ENCODE data around the gene CTNND2. TPM values are rescaled to one million over a fixed set of nuclear protein-coding genes. Genes with fewer than 3 reads are reported as not detected.

Gene CTNND2
- total RNA-seq, 2 experiments from 2014 or later = not detected

DNA sequence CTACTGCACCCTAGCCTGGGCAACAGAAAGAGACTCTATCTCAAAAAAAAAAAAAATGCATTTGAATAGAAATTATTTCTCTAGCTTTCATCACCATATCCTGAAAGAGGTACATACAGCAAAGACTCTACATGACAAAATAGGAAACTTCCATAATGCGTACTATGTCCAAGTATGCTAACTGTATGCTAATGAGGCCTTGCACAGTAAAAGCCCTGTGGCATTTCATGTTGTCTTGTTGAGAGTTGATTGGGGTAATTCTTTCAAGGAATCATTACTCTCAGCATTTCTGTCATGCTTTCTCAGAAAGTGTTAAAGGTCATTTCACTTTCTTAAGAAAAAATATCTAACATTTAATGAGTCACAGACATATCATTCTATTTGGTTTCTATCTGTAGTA is 393.4 kb downstream of the CTNND2 start:
- Mint-ChIP-seq H3K27ac (no peak overlapping the region), H3K36me3 (ENCODE audit: low read depth) (no peaks in the 10 kb centered on the region), H3K27me3 (ENCODE audit: low read depth) (peaks cover under 1% of the 10 kb centered on the region), H3K9me3 (no peaks in the 10 kb centered on the region), H3K4me1 (ENCODE audit: low read depth) (no peaks in the 10 kb centered on the region), H3K4me3 (no peak overlapping the region)
- no peak for DNase-seq
- intact Hi-C loops (cut with micrococcal nuclease) = no loop called here
- CTCF ChIA-PET = interaction anchor here (1.0 kb wide), 1 partner anchor 243 kb away, joined by 3 read pairs; no protein-coding TSS in a partner anchor

DNA sequence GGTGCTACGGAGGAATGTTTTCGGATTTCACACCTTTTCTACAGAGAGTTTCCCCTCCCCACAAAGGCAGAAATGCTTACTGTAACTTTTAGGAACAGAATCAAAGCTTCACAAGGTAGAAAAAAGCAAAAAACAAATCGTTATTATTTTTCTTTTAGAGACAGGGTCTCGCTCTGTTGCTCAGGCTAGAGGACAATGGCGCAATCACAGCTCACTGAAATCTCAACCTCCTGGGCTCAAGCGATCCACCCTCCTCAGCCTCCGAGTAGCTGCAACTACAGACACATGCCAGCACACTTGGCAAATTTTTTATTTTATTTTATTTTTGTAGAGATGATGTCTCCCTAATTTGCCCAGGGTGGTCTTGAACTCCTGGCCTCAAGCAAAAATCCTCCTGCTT is 394.5 kb downstream of the CTNND2 start:
- DNase-seq = no peak
- Mint-ChIP-seq H3K9me3 (no peaks in the 10 kb centered on the region), H3K4me1 (ENCODE audit: low read depth) (no peaks in the 10 kb centered on the region), H3K36me3 (ENCODE audit: low read depth) (no peaks in the 10 kb centered on the region), H3K27ac (no peak overlapping the region), H3K4me3 (no peak overlapping the region), H3K27me3 (ENCODE audit: low read depth) (peaks cover 3% of the 10 kb centered on the region)
- intact Hi-C loops (cut with micrococcal nuclease) = no loop called here
- CTCF ChIA-PET = no interaction called here

DNA sequence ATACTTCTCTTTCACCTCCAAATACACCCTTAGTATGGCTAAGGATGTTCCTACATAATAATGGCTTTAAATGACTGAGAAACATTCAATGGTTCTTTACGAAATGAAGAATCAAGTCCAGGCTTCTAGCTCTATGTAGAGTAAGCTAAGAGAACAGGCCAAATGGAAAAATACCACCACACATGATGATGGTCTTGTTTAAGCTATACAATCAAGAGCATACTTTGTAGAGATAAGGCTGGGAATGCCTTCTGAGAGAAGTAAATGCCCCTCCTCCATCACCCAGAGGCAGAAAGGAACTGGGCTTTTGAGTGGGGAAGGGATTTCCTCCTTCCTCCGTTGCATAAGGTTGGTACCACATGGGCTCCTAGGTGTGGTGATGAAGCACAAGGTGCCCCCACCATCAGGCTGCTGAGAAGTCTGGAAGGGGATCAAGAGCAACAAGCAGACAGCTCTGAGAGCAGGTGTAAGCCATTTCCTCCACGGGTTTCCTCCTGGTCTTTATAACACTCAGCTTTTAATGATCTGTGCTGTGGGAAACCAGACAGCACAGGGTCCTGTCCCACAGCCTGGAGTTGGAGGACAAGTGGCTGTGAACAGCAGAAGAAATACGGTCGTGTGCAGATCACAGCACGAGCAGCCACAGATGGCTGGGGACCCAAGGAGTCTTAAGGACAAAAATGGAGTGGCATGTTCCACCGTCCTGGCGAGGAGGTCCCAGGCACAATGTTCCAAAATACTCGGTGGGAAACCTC is 396.9 kb downstream of the CTNND2 start:
- H3K27ac Mint-ChIP-seq = no peak overlapping the region
- intact Hi-C loops (cut with micrococcal nuclease) = no loop called here
- H3K36me3 Mint-ChIP-seq (ENCODE audit: low read depth) = no peaks in the 10 kb centered on the region
- H3K27me3 Mint-ChIP-seq (ENCODE audit: low read depth) = peaks cover 3% of the 10 kb centered on the region
- H3K4me1 Mint-ChIP-seq (ENCODE audit: low read depth) = no peaks in the 10 kb centered on the region
- no peak for DNase-seq
- H3K9me3 Mint-ChIP-seq = no peaks in the 10 kb centered on the region
- no peak overlapping the region for H3K4me3 Mint-ChIP-seq
- CTCF ChIA-PET = interaction anchor here (0.6 kb wide), 1 partner anchor 25 kb away, joined by 3 read pairs; no protein-coding TSS in a partner anchor

GRCh38 chr5:11504886-11505193 is 399.4 kb downstream of the CTNND2 start:
- H3K36me3 Mint-ChIP-seq (ENCODE audit: low read depth) = no peaks in the 10 kb centered on the region

GRCh38 chr5:11504065-11504885 is 400.0 kb downstream of the CTNND2 start:
- H3K4me3 Mint-ChIP-seq = no peak overlapping the region
- intact Hi-C loops (cut with micrococcal nuclease) = no loop called here
- DNase-seq = no peak
- H3K9me3 Mint-ChIP-seq = no peaks in the 10 kb centered on the region
- no peaks in the 10 kb centered on the region for H3K36me3 Mint-ChIP-seq (ENCODE audit: low read depth)
- CTCF ChIA-PET = no interaction called here
- H3K4me1 Mint-ChIP-seq (ENCODE audit: low read depth) = no peaks in the 10 kb centered on the region
- no peak overlapping the region for H3K27ac Mint-ChIP-seq
- H3K27me3 Mint-ChIP-seq (ENCODE audit: low read depth) = peaks cover 3% of the 10 kb centered on the region

More at GRCh38 chr5:11504886-11505193, 399.4 kb downstream of the CTNND2 start:
- Mint-ChIP-seq H3K27ac (no peak overlapping the region), H3K9me3 (no peaks in the 10 kb centered on the region), H3K27me3 (ENCODE audit: low read depth) (peaks cover 3% of the 10 kb centered on the region), H3K4me3 (no peak overlapping the region), H3K4me1 (ENCODE audit: low read depth) (no peaks in the 10 kb centered on the region)
- CTCF ChIA-PET = no interaction called here
- intact Hi-C loops (cut with micrococcal nuclease) = no loop called here
- no peak for DNase-seq

GRCh38 chr5:11502783-11503182 is 401.5 kb downstream of the CTNND2 start:
- Mint-ChIP-seq H3K4me3 (no peak overlapping the region), H3K27ac (no peak overlapping the region)

GRCh38 chr5:11497651-11498050 is 406.6 kb downstream of the CTNND2 start:
- intact Hi-C loops (cut with micrococcal nuclease) = loop anchor here (10.0 kb wide), 2 partner anchors 633 to 1043 kb away; no protein-coding TSS in a partner anchor
- no peaks in the 10 kb centered on the region for H3K4me1 Mint-ChIP-seq (ENCODE audit: low read depth)
- CTCF ChIA-PET = no interaction called here
- H3K27me3 Mint-ChIP-seq (ENCODE audit: low read depth) = peaks cover 3% of the 10 kb centered on the region
- no peaks in the 10 kb centered on the region for H3K9me3 Mint-ChIP-seq
- H3K27ac Mint-ChIP-seq = no peak overlapping the region
- no peaks in the 10 kb centered on the region for H3K36me3 Mint-ChIP-seq (ENCODE audit: low read depth)
- no peak overlapping the region for H3K4me3 Mint-ChIP-seq
- DNase-seq = no peak

More at GRCh38 chr5:11502783-11503182, 401.5 kb downstream of the CTNND2 start:
- no peaks in the 10 kb centered on the region for H3K4me1 Mint-ChIP-seq (ENCODE audit: low read depth)
- H3K9me3 Mint-ChIP-seq = no peaks in the 10 kb centered on the region
- no peak for DNase-seq
- CTCF ChIA-PET = interaction anchor here (0.7 kb wide), 1 partner anchor 1645 kb away, joined by 3 read pairs; no protein-coding TSS in a partner anchor
- H3K27me3 Mint-ChIP-seq (ENCODE audit: low read depth) = peaks cover 3% of the 10 kb centered on the region
- intact Hi-C loops (cut with micrococcal nuclease) = no loop called here
- H3K36me3 Mint-ChIP-seq (ENCODE audit: low read depth) = no peaks in the 10 kb centered on the region

DNA sequence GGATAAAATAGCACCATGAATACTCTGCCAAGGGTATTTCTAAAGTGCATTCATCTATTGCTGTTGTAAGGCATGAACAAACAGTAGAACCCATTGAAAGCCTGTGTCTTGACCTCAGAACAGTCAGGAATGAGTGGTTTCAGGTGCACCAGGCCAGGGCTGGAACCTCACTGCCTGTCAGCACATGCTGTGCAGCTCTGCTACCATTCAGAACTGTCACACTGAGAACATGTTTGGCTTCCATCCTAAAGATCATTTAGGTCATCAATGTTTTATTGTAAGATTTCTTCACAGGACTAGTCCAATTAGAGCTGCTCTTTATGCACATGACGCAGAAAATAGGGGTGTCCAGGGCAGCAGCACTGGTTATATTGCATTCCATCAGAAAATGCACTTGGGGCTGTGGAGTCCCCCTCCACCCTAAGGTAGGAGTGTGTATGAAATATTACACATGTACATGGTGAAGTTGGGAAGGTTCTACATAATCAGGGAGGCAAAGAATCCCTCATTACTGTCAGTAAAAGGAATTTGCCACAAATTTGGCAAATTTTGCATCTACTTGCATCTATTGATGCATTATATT is 408.0 kb downstream of the CTNND2 start:
- no peaks in the 10 kb centered on the region for H3K36me3 Mint-ChIP-seq (ENCODE audit: low read depth)
- no peak for DNase-seq
- no peaks in the 10 kb centered on the region for H3K4me1 Mint-ChIP-seq (ENCODE audit: low read depth)
- peaks cover 3% of the 10 kb centered on the region for H3K27me3 Mint-ChIP-seq (ENCODE audit: low read depth)
- no peaks in the 10 kb centered on the region for H3K9me3 Mint-ChIP-seq
- no peak overlapping the region for H3K27ac Mint-ChIP-seq
- intact Hi-C loops (cut with micrococcal nuclease) = loop anchor here (10.0 kb wide), 2 partner anchors 631 to 1041 kb away; no protein-coding TSS in a partner anchor
- H3K4me3 Mint-ChIP-seq = no peak overlapping the region
- CTCF ChIA-PET = no interaction called here

DNA sequence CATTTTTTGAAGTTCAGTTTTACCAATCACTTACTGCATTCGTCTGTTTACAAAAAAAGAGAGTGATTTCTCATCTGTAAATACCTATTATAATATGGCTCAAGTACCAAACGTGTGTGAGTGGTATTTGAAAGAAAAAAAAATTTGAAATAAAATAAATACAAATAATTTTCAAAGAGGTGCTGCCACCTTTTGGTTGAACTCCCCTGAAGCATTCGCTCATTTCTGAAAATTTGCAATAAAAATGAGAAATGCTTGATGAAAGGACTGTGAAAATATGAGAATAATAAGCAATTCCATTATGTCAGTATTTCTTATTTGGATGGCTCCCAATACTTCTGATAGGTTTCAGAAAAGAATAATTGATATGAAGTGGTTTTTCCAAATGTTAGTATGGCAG is 409.9 kb downstream of the CTNND2 start:
- Mint-ChIP-seq H3K4me3 (no peak overlapping the region), H3K27me3 (ENCODE audit: low read depth) (peaks cover 3% of the 10 kb centered on the region), H3K9me3 (no peaks in the 10 kb centered on the region), H3K36me3 (ENCODE audit: low read depth) (no peaks in the 10 kb centered on the region), H3K27ac (no peak overlapping the region), H3K4me1 (ENCODE audit: low read depth) (no peaks in the 10 kb centered on the region)
- CTCF ChIA-PET = no interaction called here
- intact Hi-C loops (cut with micrococcal nuclease) = loop anchor here (1.0 to 10.0 kb wide), 5 partner anchors 227 to 1040 kb away; no protein-coding TSS in a partner anchor
- no peak for DNase-seq

DNA sequence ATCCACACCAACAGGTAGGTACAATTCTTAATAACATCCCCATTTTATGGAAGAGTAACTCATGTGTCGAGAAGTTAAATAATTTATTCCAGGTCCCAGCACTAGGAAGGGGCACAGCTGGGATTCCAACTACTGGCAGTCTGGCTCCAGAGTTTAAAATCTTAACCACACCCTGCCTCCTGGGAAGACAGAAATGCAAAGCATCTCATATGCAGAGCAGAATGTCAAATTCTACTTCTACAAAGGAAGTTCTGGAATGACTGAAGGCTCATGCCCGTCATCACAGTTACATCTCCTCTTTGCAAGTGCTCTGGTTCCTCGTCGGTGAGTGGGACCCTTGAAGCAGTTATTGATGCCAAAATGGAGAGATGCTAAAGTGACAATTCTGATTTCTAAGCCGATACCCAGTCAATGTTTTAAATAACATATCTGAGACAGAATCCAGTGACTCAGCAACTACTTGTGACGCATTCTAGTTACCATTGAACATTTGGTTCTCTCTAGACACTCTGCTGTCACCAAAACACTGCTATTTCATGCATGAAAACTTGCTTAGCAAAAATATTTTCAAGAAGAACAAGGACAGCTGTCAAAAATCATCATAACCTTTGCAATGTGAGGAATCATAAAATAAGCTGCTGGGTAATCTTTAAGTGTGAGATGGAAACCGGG is 412.7 kb downstream of the CTNND2 start:
- Mint-ChIP-seq H3K4me1 (ENCODE audit: low read depth) (no peaks in the 10 kb centered on the region), H3K36me3 (ENCODE audit: low read depth) (no peaks in the 10 kb centered on the region), H3K9me3 (no peaks in the 10 kb centered on the region), H3K4me3 (no peak overlapping the region), H3K27ac (no peak overlapping the region), H3K27me3 (ENCODE audit: low read depth) (peaks cover 3% of the 10 kb centered on the region)
- intact Hi-C loops (cut with micrococcal nuclease) = loop anchor here (5.0 to 10.0 kb wide), 4 partner anchors 224 to 1037 kb away; no protein-coding TSS in a partner anchor
- DNase-seq = no peak
- CTCF ChIA-PET = no interaction called here

GRCh38 chr5:11483630-11484029 is 420.6 kb downstream of the CTNND2 start:
- Mint-ChIP-seq H3K9me3 (no peaks in the 10 kb centered on the region), H3K4me3 (no peak overlapping the region), H3K27ac (no peak overlapping the region), H3K36me3 (ENCODE audit: low read depth) (peaks cover 1% of the 10 kb centered on the region), H3K27me3 (ENCODE audit: low read depth) (peaks cover 17% of the 10 kb centered on the region), H3K4me1 (ENCODE audit: low read depth) (no peaks in the 10 kb centered on the region)
- intact Hi-C loops (cut with micrococcal nuclease) = no loop called here
- CTCF ChIA-PET = no interaction called here
- no peak for DNase-seq

- CTCF ChIA-PET = no interaction called here
- H3K4me3 Mint-ChIP-seq = no peak overlapping the region
- intact Hi-C loops (cut with micrococcal nuclease) = no loop called here
- no peak for DNase-seq
- no peaks in the 10 kb centered on the region for H3K9me3 Mint-ChIP-seq
- H3K4me1 Mint-ChIP-seq (ENCODE audit: low read depth) = no peaks in the 10 kb centered on the region
- peaks cover 1% of the 10 kb centered on the region for H3K36me3 Mint-ChIP-seq (ENCODE audit: low read depth)
- peaks cover 21% of the 10 kb centered on the region for H3K27me3 Mint-ChIP-seq (ENCODE audit: low read depth)
- no peak overlapping the region for H3K27ac Mint-ChIP-seq
Observed at GRCh38 chr5:11482011-11482410, 422.2 kb downstream of the CTNND2 start.
